Vagina (tissue), 2 donors: Measurements from ENCODE around the gene RPS14.

Experiments
- POLR2A ChIP-seq, 2 donors: fragments of 450-650 bp; IDR thresholded peaks; one replicate each; pipeline ENCODE4 v1.6.1; 2017; ENCODE audit warnings: antibody characterized with exemption in 2 of 2, mild to moderate bottlenecking in 2 of 2, moderate library complexity in 2 of 2
- POLR2AphosphoS5 ChIP-seq, 2 donors: sonication (generic); formaldehyde crosslinking; IDR thresholded peaks; one replicate each; pipeline ENCODE4 v1.9.0; 2017; ENCODE audit warnings: antibody characterized with exemption in 2 of 2, mild to moderate bottlenecking in 2 of 2, low read depth in 1 of 2; ENCODE audit not compliant: insufficient read depth in 1 of 2
- TF ChIP-seq, protein P1 (sequence below), 3 experiments: fragments of 450-650 bp in 2 of 3; fragments of 200-600 bp in 1 of 3; sonication (generic) in 1 of 3; IDR thresholded peaks; one replicate each; pipeline ENCODE4 v1.5.1; 2017 to 2019; ENCODE audit warnings: antibody characterized with exemption in 3 of 3, mild to moderate bottlenecking in 2 of 3, moderate library complexity in 2 of 3

DNA sequence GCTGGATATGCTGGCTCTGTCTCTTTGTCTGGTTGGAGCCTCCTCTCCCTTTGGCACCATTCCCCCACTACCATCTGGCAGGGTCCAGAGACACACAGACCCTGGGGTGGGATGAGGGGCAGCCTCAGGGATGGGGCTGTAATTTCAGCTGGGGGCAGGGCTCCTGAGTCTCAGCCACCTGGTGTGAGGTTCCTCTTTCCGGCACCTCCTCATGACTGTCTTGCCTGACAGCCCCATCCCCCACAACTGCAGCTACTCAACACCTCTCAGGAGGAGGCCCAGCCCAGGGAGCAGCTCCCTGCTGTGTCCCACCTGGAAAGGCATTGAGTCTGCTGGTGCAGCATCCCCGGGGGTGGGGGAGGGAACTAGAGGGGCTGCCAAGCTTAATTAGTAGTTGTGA lies 11.7 kb upstream of the RPS14 start:
- TF ChIP-seq, protein P1, sequence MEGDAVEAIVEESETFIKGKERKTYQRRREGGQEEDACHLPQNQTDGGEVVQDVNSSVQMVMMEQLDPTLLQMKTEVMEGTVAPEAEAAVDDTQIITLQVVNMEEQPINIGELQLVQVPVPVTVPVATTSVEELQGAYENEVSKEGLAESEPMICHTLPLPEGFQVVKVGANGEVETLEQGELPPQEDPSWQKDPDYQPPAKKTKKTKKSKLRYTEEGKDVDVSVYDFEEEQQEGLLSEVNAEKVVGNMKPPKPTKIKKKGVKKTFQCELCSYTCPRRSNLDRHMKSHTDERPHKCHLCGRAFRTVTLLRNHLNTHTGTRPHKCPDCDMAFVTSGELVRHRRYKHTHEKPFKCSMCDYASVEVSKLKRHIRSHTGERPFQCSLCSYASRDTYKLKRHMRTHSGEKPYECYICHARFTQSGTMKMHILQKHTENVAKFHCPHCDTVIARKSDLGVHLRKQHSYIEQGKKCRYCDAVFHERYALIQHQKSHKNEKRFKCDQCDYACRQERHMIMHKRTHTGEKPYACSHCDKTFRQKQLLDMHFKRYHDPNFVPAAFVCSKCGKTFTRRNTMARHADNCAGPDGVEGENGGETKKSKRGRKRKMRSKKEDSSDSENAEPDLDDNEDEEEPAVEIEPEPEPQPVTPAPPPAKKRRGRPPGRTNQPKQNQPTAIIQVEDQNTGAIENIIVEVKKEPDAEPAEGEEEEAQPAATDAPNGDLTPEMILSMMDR (IDR thresholded peaks at IDR 0.05), result no peak
- TF ChIP-seq POLR2A (IDR thresholded peaks at IDR 0.05), result no peak
- no peak for TF ChIP-seq POLR2AphosphoS5 (IDR thresholded peaks at IDR 0.05; ENCODE audit: insufficient read depth in 1 of 2, low read depth in 1 of 2)
